ENCODE data around the gene NLGN1.

DNA sequence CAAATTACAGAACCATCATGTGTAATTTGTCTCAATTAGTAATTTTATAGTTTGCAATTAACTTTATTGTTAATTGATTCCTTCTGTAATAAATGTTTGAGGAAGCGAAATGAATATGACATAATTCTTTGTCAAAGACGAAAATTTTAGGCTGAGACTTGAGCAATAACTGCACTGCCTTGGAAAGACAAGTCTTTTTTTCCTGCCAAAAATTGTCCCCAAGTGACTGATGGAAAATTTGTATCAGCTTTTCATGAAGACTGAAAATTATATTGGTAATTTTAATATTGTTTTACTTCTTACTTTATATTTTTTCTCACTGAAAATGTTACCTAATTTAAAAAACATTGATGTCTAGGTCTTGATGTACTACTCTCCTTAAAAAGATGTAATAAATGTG, 622.6 kb downstream of the NLGN1 start:
- no peak for TF ChIP-seq POLR2AphosphoS5 (IDR thresholded peaks at IDR 0.05; ENCODE audit: low read depth, low read length)
- TF ChIP-seq POLR2A (IDR thresholded peaks at IDR 0.05; ENCODE audit: low read depth, low read length): no peak
- no peak for TF ChIP-seq TAF1 (IDR thresholded peaks at IDR 0.05; ENCODE audit: borderline replicate concordance, low read depth, low read length)

Data from GM12892 (cell line).